ENCODE measurements around the gene CSF1.

GRCh38 chr1:109937738-109938137, 27.1 kb downstream of the CSF1 start:
- TF ChIP-seq CTCF (IDR thresholded peaks at IDR 0.05) (no peak), POLR2A (IDR thresholded peaks at IDR 0.05) (no peak)
